Fibroblast of the aortic adventitia (primary cell): ENCODE measurements around the gene CLEC7A. TPM values are rescaled to one million over a fixed set of nuclear protein-coding genes. Genes with fewer than 3 reads are reported as not detected.

ENCODE experiments used
- DNase-seq: peaks from one replicate; pipeline ENCODE4 v3.0.0-alpha.2; 2010; ENCODE audit warnings: low read depth
- H3K4me3 ChIP-seq: 2 replicates; pipeline ENCODE4 v1.5.1; 2011; ENCODE audit warnings: low read depth, mild to moderate bottlenecking, control low read depth, low read length, moderate library complexity
- total RNA-seq: library from RNA; depleted of rRNA; stranded (reverse); fragments of >200 nt; gene quantifications from 2 replicates; pipeline ENCODE4 v1.2.3, GENCODE V29; 2012; ENCODE audit warnings: low replicate concordance
- TF ChIP-seq, protein P1 (sequence below): IDR thresholded peaks from 2 replicates; pipeline ENCODE4 v1.5.1; 2011; ENCODE audit warnings: mild to moderate bottlenecking, low read length, control low read depth, inconsistent platforms; ENCODE audit not compliant: insufficient read depth

The CLEC7A gene
- total RNA-seq, 1 donor = not detected

DNA sequence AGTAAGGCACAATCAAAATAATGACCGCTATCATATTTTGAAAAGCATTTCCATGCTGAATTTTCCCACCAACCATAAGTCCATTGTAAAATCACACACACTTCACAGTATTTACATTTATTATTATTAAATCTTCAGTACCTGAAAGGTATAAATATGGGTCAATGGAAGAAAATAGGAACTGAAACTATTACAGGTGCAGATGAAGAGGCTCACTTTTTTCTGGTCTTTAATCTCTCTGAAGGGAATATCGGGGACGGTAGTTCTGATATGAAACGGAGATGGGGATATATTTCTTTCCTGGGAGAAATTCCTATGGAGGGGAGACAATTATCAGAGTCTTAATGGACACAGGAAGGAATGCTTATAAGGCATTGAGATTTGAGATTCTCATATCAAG, 59.6 kb downstream of the CLEC7A start:
- H3K4me3 ChIP-seq = no peak overlapping the region
- no peak for DNase-seq
- TF ChIP-seq, protein P1, sequence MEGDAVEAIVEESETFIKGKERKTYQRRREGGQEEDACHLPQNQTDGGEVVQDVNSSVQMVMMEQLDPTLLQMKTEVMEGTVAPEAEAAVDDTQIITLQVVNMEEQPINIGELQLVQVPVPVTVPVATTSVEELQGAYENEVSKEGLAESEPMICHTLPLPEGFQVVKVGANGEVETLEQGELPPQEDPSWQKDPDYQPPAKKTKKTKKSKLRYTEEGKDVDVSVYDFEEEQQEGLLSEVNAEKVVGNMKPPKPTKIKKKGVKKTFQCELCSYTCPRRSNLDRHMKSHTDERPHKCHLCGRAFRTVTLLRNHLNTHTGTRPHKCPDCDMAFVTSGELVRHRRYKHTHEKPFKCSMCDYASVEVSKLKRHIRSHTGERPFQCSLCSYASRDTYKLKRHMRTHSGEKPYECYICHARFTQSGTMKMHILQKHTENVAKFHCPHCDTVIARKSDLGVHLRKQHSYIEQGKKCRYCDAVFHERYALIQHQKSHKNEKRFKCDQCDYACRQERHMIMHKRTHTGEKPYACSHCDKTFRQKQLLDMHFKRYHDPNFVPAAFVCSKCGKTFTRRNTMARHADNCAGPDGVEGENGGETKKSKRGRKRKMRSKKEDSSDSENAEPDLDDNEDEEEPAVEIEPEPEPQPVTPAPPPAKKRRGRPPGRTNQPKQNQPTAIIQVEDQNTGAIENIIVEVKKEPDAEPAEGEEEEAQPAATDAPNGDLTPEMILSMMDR = no peak

- H3K4me3 ChIP-seq = no peak overlapping the region
- no peak for DNase-seq
- TF ChIP-seq, protein P1 = no peak
Measured at GRCh38 chr12:10069976-10070375, 60.0 kb downstream of the CLEC7A start.

DNA sequence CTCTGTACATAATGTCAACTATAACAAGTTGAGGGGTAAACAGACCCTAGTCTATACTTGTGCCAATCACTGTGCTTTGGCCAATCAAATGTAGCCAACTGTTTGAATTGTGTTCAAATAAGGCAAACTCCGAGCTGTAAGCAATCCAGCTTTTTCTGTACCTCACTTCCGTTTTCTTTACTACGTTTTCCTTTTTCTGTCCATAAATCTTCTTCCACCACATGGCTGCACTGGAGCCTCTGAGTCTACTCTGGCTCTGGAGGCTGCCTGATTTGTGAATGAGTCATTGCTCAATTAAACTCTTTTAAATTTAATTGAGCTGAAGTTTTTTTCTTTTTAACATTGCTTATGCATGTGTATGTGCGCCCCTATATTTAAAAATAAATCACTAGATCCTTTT, 60.9 kb downstream of the CLEC7A start:
- DNase-seq = no peak
- TF ChIP-seq, protein P1 = no peak
- H3K4me3 ChIP-seq = no peak overlapping the region

GRCh38 chr12:10068644-10069043, 61.4 kb downstream of the CLEC7A start:
- no peak overlapping the region for H3K4me3 ChIP-seq

DNA sequence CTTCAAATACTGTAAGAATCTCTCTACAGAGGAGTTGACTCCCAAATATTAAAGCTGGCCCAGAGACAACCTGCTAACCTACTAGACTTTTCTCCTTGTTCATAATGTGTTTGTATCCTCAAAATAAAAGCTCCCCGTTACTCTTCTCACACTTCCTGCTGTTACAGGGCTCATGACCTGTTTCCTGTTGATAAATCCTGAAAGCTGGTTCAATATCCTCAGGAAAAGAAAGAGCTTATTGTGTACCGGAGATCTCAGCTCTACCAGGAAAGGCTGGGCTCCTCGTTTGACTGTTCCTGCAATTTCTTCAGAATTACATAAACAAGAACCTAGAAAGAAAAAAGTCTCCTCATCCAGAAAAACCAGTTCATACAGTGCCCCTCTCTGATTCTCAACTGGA, 62.1 kb downstream of the CLEC7A start:
- no peak overlapping the region for H3K4me3 ChIP-seq
- TF ChIP-seq, protein P1 = no peak
- no peak for DNase-seq

More at GRCh38 chr12:10068644-10069043, 61.4 kb downstream of the CLEC7A start:
- no peak for DNase-seq
- TF ChIP-seq, protein P1 = no peak

- TF ChIP-seq, protein P1 = no peak
- no peak overlapping the region for H3K4me3 ChIP-seq
- DNase-seq = no peak
Measured at GRCh38 chr12:10067264-10067663, 62.7 kb downstream of the CLEC7A start.

Other genes starting within 250 kb of the CLEC7A start
- gene KLRF2, start 248.7 kb downstream of the CLEC7A start, total RNA-seq = not detected in 2 replicates
- gene CLEC2A, start 197.8 kb downstream of the CLEC7A start, total RNA-seq = not detected in 2 replicates
- not detected in 2 replicates for gene CLEC12A, start 158.8 kb downstream of the CLEC7A start, total RNA-seq
- gene CLEC1B, start 131.1 kb downstream of the CLEC7A start, total RNA-seq = not detected in 2 replicates
- gene CLEC12B, start 119.6 kb downstream of the CLEC7A start, total RNA-seq = not detected in 2 replicates
- not detected in 2 replicates for gene CLEC9A, start 99.5 kb downstream of the CLEC7A start, total RNA-seq
- gene CLEC1A, start 31.2 kb downstream of the CLEC7A start, total RNA-seq = 0.16 TPM in 1 of 2 replicates, not detected in the other
- not detected in 2 replicates for gene OLR1, start 41.9 kb upstream of the CLEC7A start, total RNA-seq
- under 0.01 and 0.08 TPM in 2 replicates for gene TMEM52B, start 48.8 kb upstream of the CLEC7A start, total RNA-seq
- gene GABARAPL1, start 82.7 kb upstream of the CLEC7A start, total RNA-seq = 26.3 and 82.4 TPM in 2 replicates
- gene KLRD1, start 177.7 kb upstream of the CLEC7A start, total RNA-seq = 0.16 and 0.45 TPM in 2 replicates